Activated T-helper 2 cell treated with anti-CD3 and anti-CD28 coated beads, Interferon-gamma antibody, Interleukin-2, Interleukin-4, amounts not matched to agents 10 μg/mL and 5 μg/mL and 100 μg/mL, durations not matched to agents 14 hours and 24 hours and 36 hours (primary cell): ENCODE data around the gene XYLT1. TPM values are rescaled to one million over a fixed set of nuclear protein-coding genes. Genes with fewer than 3 reads are reported as not detected.

Experiments used
- DNase-seq: peaks from one replicate; pipeline ENCODE4 v3.0.0; 2021; ENCODE audit warnings: low spot score
- H3K27ac Mint-ChIP-seq: one replicate; pipeline ENCODE4 v1.8.0; 2021; ENCODE audit warnings: mixed read lengths
- H3K27me3 Mint-ChIP-seq: one replicate; pipeline ENCODE4 v1.8.0; 2021; ENCODE audit warnings: low read depth, mixed read lengths
- H3K36me3 Mint-ChIP-seq: one replicate; pipeline ENCODE4 v1.8.0; 2021; ENCODE audit warnings: low read depth, mixed read lengths
- H3K4me1 Mint-ChIP-seq: one replicate; pipeline ENCODE4 v1.8.0; 2021; ENCODE audit warnings: low read depth, mixed read lengths
- H3K4me3 Mint-ChIP-seq: one replicate; pipeline ENCODE4 v1.8.0; 2021; ENCODE audit warnings: low read depth, mild to moderate bottlenecking, moderate library complexity, mixed read lengths
- H3K9me3 Mint-ChIP-seq: one replicate; pipeline ENCODE4 v1.8.0; 2021; ENCODE audit warnings: mixed read lengths
- intact Hi-C: fragments of 100-400 bp; cut with micrococcal nuclease; formaldehyde crosslinking; loops from one replicate; pipeline ENCODE4 v1.15.1; 2023
- total RNA-seq: library from RNA; stranded (reverse); gene quantifications from 2 replicates; pipeline ENCODE4 v1.2.3, GENCODE V29; 2022

XYLT1 gene
- total RNA-seq, 1 donor from 2014 or later = 18.9 TPM

- H3K36me3 Mint-ChIP-seq = peaks cover 8% of the 10 kb centered on the region
- intact Hi-C loops = no loop called here
- no peak for DNase-seq
- no peaks in the 10 kb centered on the region for H3K9me3 Mint-ChIP-seq
- H3K27ac Mint-ChIP-seq = no peak overlapping the region
- no peaks in the 10 kb centered on the region for H3K27me3 Mint-ChIP-seq
- no peak overlapping the region for H3K4me3 Mint-ChIP-seq
- H3K4me1 Mint-ChIP-seq = peaks cover 11% of the 10 kb centered on the region
Measured at GRCh38 chr16:17287166-17287800, 183.5 kb downstream of the XYLT1 start.

GRCh38 chr16:17286443-17286842, 184.3 kb downstream of the XYLT1 start:
- Mint-ChIP-seq H3K27ac (no peak overlapping the region), H3K4me1 (peaks cover 11% of the 10 kb centered on the region), H3K27me3 (no peaks in the 10 kb centered on the region), H3K9me3 (no peaks in the 10 kb centered on the region), H3K36me3 (peaks cover 6% of the 10 kb centered on the region), H3K4me3 (no peak overlapping the region)
- DNase-seq = no peak
- intact Hi-C loops = no loop called here

- Mint-ChIP-seq H3K4me3 (no peak overlapping the region), H3K27ac (no peak overlapping the region), H3K9me3 (no peaks in the 10 kb centered on the region), H3K36me3 (no peaks in the 10 kb centered on the region), H3K27me3 (no peaks in the 10 kb centered on the region), H3K4me1 (peaks cover 9% of the 10 kb centered on the region)
- intact Hi-C loops = no loop called here
- DNase-seq = no peak
Measured at GRCh38 chr16:17283016-17283415, 187.7 kb downstream of the XYLT1 start.

- no peak for DNase-seq
- Mint-ChIP-seq H3K27me3 (no peaks in the 10 kb centered on the region), H3K4me1 (peaks cover 9% of the 10 kb centered on the region), H3K27ac (no peak overlapping the region), H3K4me3 (no peak overlapping the region), H3K36me3 (no peaks in the 10 kb centered on the region), H3K9me3 (no peaks in the 10 kb centered on the region)
- intact Hi-C loops = no loop called here
Measured at GRCh38 chr16:17282247-17282646, 188.5 kb downstream of the XYLT1 start.

GRCh38 chr16:17281052-17281451, 189.7 kb downstream of the XYLT1 start:
- no peak overlapping the region for H3K27ac Mint-ChIP-seq
- intact Hi-C loops = no loop called here

GRCh38 chr16:17278988-17279387, 191.8 kb downstream of the XYLT1 start:
- intact Hi-C loops = no loop called here
- no peak for DNase-seq
- H3K27ac Mint-ChIP-seq = no peak overlapping the region

More at GRCh38 chr16:17281052-17281451, 189.7 kb downstream of the XYLT1 start:
- Mint-ChIP-seq H3K4me3 (no peak overlapping the region), H3K4me1 (peaks cover 18% of the 10 kb centered on the region), H3K36me3 (no peaks in the 10 kb centered on the region), H3K27me3 (no peaks in the 10 kb centered on the region), H3K9me3 (no peaks in the 10 kb centered on the region)
- no peak for DNase-seq

GRCh38 chr16:17277981-17278381, 192.8 kb downstream of the XYLT1 start:
- H3K9me3 Mint-ChIP-seq = no peaks in the 10 kb centered on the region
- intact Hi-C loops = no loop called here
- H3K4me3 Mint-ChIP-seq = no peak overlapping the region
- peaks cover 36% of the 10 kb centered on the region for H3K4me1 Mint-ChIP-seq
- no peak overlapping the region for H3K27ac Mint-ChIP-seq
- H3K27me3 Mint-ChIP-seq = no peaks in the 10 kb centered on the region
- no peak for DNase-seq
- H3K36me3 Mint-ChIP-seq = no peaks in the 10 kb centered on the region

More at GRCh38 chr16:17278988-17279387, 191.8 kb downstream of the XYLT1 start:
- Mint-ChIP-seq H3K27me3 (no peaks in the 10 kb centered on the region), H3K4me1 (peaks cover 31% of the 10 kb centered on the region), H3K4me3 (no peak overlapping the region), H3K36me3 (no peaks in the 10 kb centered on the region), H3K9me3 (no peaks in the 10 kb centered on the region)

GRCh38 chr16:17276610-17277009, 194.2 kb downstream of the XYLT1 start:
- peaks cover 47% of the 10 kb centered on the region for H3K4me1 Mint-ChIP-seq
- intact Hi-C loops = no loop called here
- H3K4me3 Mint-ChIP-seq = no peak overlapping the region
- peaks cover 4% of the 10 kb centered on the region for H3K36me3 Mint-ChIP-seq
- H3K27me3 Mint-ChIP-seq = no peaks in the 10 kb centered on the region
- H3K9me3 Mint-ChIP-seq = no peaks in the 10 kb centered on the region
- H3K27ac Mint-ChIP-seq = no peak overlapping the region
- DNase-seq = no peak

- DNase-seq = no peak
- Mint-ChIP-seq H3K4me1 (peaks cover 49% of the 10 kb centered on the region), H3K9me3 (no peaks in the 10 kb centered on the region), H3K27me3 (peaks cover 2% of the 10 kb centered on the region), H3K27ac (no peak overlapping the region), H3K36me3 (peaks cover 4% of the 10 kb centered on the region), H3K4me3 (no peak overlapping the region)
- intact Hi-C loops = no loop called here
Measured at GRCh38 chr16:17276010-17276530, 194.7 kb downstream of the XYLT1 start.

- H3K4me1 Mint-ChIP-seq = peaks cover 55% of the 10 kb centered on the region
- intact Hi-C loops = no loop called here
- DNase-seq = peak; percentile 9
Measured at GRCh38 chr16:17275076-17276009, 195.4 kb downstream of the XYLT1 start.

GRCh38 chr16:17273142-17273561, 197.6 kb downstream of the XYLT1 start:
- DNase-seq = peak; percentile 31
- Mint-ChIP-seq H3K36me3 (peaks cover 4% of the 10 kb centered on the region), H3K4me1 (peaks cover 58% of the 10 kb centered on the region), H3K27ac (no peak overlapping the region), H3K27me3 (peaks cover 7% of the 10 kb centered on the region), H3K4me3 (no peak overlapping the region), H3K9me3 (no peaks in the 10 kb centered on the region)
- intact Hi-C loops = loop anchor here (2.0 to 5.0 kb wide), 4 partner anchors 68 to 199 kb away; partner anchors contain the start of gene XYLT1

More at GRCh38 chr16:17275076-17276009, 195.4 kb downstream of the XYLT1 start:
- peak overlapping the region; percentile 3 for H3K27ac Mint-ChIP-seq
- peaks cover 6% of the 10 kb centered on the region for H3K27me3 Mint-ChIP-seq
- no peaks in the 10 kb centered on the region for H3K9me3 Mint-ChIP-seq
- H3K36me3 Mint-ChIP-seq = peaks cover 4% of the 10 kb centered on the region
- no peak overlapping the region for H3K4me3 Mint-ChIP-seq

GRCh38 chr16:17272716-17273115, 198.0 kb downstream of the XYLT1 start:
- no peak overlapping the region for H3K27ac Mint-ChIP-seq
- DNase-seq = no peak
- H3K9me3 Mint-ChIP-seq = no peaks in the 10 kb centered on the region
- H3K4me1 Mint-ChIP-seq = peaks cover 58% of the 10 kb centered on the region
- no peak overlapping the region for H3K4me3 Mint-ChIP-seq
- intact Hi-C loops = loop anchor here (2.0 to 5.0 kb wide), 4 partner anchors 68 to 200 kb away; partner anchors contain the start of gene XYLT1
- H3K27me3 Mint-ChIP-seq = peaks cover 7% of the 10 kb centered on the region
- H3K36me3 Mint-ChIP-seq = peaks cover 4% of the 10 kb centered on the region
